Left hindlimb (tissue), 1 donor: ENCODE measurements around the gene CLDN16.

Experiments
- DNase-seq: peaks from one replicate; pipeline ENCODE4 v3.0.0-alpha.2; 2018

CLDN16 gene

DNA sequence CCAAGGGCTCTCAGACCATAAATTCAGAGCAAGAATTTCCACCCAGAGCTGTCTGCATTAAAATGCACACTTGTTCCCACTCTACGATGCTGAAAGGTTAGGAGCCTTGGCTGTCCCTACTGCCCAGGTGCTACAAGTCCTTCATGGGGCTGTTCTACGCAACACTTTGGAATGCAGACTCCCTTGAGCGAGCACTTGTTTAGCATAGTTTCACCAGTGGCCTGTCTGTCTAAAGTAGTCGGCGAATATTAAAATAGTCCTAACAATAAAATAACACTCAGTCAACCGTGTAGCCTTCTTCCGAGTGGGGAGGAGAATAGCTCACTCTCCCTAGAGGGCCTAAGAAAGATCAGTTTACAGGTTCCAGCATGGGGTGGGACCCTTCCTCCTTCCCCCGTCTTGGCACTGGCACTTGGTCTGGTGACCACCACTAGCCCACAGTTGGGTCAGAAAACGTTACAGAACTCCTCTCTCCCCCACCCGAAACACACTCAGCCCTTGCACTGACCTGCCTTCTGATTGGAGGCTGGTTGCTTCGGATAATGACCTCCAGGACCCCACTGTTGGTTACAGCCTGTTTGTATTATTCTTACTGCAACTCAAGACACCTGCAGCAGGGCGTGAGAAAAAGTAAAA, at the start of gene CLDN16:
CLDN16 (plus strand) TSS at position 586 of the 636 bp plus-strand sequence. CDS start 167 bp downstream, outside the sequence.
- no peak for DNase-seq

- DNase-seq: no peak
These were observed 49.2 kb upstream of the CLDN16 start for GRCh38 chr3:190338717-190339116.

DNA sequence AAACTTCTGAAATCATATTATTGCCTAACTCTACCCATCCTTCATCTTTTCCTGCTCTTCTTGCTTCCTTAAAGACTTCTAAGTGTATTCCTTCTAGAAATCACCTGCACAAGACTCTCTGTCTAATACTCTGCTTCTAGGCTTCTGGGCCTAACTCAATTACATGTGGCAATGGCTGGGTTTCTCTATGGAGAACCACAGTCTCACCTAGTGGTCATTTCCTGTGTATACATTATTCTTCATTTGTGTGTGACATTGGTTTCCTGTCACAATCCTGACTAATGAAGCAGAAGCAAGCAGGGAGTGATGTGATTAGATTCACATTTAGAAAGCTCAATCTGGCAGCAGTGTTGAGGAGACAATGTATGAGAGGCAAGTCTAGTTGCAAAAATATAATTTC, 48.8 kb upstream of the CLDN16 start:
- no peak for DNase-seq

DNA sequence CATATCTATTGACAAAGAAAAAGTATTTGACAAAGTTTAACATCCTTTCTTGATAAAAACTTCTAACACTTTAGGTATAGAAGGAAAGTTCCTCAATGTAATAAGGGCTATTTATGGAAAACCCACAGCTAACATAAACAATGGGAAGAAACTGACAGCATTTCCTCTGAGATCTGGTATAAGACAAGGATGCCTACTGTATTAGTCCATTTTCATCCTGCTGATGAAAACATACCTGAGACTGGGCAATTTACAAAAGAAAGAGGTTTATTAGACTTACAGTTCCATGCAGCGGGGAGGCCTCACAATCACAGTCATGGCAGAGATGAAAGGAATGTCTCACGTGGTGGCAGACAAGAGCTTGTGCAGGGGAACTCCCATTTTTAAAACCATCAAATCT, 47.9 kb upstream of the CLDN16 start:
- DNase-seq: no peak

DNA sequence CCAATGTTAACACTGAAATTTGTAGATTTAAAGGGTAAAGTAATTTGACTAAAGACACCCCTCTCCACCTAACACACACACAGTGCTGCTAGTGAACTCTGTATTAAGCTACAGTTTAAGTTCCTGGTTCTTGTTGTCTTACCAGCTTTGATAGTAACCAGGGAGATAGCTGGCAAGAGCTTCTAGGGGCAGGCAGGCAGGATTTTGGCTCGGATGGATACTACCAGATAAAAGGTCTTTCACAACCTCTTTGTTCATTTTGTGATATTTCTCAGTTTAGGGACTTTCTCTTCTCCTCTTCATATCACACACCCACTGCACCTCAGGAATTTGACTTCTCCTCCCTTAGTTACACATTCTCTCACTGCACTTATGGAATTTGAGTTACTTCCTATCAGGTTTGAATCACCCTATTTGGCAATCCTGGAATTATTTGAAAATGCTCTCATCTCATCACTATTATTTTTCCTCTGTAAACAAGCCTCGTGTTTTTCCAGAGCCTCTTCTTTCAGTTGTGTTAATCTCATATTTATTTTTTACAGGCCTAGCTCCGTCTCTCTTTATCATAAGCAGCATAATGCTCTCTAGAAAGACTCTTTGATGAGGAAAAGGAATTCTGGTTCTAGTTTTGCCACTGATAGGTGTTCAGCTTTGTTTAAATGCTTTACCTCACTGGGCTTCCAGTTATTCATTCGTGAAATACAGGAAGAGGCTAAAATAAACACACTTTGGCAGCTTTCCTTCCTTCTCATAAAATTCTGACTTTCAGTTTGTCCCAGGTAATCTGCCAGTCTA, 42.7 kb upstream of the CLDN16 start:
- DNase-seq: no peak

DNA sequence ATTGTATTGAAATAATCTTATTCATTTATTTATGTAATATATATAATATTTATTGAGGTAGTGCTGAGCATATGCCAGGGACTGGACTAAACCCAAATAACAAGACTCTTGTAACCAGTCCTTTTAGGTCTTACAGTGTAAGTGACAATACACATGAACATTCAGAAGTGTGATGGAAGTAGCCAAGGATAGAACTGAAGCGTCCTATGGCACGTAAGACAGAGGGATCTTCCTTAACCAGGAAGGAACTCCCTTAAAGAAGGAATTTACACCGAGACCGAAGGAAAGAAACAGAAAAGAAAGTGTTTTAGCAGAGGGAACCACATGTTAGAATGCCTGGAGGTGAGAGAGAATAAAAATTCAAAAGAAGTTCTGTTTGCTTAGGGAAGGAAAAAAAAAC, 42.1 kb upstream of the CLDN16 start:
- DNase-seq: no peak

DNA sequence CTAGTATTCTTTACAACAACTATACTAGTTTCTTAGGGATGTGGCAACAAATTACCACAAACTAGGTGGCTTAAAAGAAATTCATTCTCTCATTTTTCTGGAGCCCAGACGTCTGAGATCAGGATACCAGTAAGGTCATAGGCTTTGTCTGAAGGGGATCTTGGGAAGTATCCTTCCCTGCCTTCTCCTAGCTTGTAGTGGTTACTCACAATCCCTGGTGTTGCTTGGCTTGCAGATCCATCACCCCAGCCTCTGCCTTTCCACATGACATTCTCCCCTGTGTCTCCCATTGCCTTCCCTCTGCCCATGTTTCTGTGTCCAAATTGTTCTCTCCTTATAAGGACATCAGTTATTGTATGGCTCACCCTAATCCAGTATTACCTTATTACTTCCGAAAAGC, 41.4 kb upstream of the CLDN16 start:
- no peak for DNase-seq

DNA sequence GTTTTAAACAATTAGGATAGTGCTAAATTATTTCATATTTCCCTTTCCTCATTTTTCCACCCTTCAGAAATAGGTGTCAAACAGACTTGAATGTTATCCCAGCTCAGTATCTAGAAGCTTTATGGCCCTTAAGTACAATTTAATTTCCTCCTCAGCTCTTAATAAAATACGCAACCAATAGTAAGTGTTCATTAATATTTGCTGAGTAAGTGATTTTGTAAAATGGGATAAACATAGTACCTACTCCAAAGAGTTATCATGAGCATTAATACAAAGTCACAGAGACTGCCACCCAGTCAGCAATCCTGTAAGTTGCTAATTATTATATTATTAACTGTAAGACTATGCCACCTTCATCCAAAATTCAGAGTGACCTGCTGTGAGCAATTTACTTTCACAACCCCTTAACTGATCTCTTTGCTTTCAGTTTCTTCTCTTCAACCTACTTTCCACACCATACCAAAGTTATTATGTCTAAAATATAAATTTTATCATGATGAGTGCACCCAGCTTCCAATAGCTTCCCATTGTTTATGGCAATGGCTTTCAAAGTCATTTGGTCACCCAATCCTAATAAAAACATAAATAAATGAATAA, 35.0 kb upstream of the CLDN16 start:
- no peak for DNase-seq

DNA sequence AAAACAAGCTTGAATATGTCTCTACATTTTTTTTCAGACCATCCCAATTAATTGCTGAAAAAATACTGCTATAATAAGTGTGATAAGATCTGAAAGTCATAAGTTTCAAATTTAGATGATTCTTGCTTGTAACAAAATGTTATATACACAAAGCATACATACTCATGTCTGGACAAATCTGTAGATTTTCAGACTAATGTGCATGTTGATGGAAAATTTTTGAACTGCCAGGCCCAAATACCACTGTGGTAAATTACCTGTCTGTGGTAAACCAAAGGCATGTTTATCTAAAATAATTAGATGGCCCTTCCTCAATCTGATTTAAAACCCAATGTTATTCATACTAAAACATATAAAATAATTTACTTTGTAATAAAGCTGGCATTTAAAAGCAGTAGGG, 31.7 kb upstream of the CLDN16 start:
- DNase-seq: no peak

GRCh38 chr3:190357468-190357867, 30.5 kb upstream of the CLDN16 start:
- DNase-seq: no peak

GRCh38 chr3:190359813-190360212, 28.1 kb upstream of the CLDN16 start:
- DNase-seq: no peak

- DNase-seq: no peak
These were observed 27.7 kb upstream of the CLDN16 start for GRCh38 chr3:190360228-190360627.

DNA sequence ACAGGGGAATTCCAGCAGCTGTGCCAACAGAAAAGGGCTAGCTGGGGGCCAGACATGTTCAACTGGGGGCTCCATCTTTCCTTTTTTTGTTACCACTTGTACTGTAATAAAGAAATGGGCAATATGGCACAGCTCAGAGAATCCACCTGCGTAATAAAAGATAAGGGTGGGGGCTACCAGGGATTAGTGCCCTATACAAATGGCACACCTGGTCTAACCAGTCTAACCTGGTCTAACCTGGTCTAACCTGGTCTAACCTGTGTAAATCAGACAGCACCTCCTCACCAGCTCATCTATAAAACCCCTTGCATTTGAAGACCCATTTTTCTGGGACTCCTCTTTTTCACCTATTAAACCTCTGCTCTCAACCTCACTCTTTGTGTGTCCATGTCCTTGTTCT, 26.2 kb upstream of the CLDN16 start:
- no peak for DNase-seq

- no peak for DNase-seq
These were observed 25.7 kb upstream of the CLDN16 start for GRCh38 chr3:190362258-190362657.

DNA sequence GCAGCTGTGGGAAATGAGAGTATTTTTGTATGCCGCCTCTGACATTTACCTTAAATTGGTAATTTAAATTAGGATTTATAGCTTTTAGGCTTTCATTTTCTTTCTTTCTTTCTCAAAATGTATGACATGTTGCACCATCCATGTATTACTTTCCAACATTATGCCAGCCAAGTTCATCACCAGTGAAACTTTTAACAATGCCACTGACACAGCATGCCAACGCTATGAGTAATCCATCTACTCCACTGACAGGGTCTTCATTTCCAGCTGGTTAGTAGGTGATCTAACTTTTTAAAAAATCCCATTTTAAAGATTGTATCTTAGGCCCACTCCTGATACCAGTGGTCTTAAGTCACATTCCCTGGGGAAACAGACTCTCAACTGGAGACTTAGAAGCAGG, 21.8 kb upstream of the CLDN16 start:
- DNase-seq: no peak

DNA sequence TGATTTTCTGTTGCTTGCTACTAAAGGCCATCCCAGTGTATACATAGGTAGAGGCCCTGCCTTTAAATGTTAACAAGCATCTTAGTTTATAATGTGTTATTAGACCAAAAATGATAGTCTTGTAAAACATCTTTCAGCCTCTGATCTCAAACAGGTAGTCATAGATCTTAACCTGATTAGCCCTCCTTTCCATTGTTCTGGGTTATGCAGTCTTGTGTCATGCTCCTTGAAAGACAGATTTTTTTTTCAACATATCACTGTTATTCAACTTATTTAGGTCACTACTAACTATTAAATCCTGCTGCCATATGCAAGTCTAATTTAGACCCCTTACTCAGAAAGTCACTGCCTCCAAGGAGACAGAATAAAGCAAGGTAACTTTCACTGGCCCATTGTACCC, 19.1 kb upstream of the CLDN16 start:
- DNase-seq: no peak

GRCh38 chr3:190369668-190370295, 18.2 kb upstream of the CLDN16 start:
- DNase-seq: no peak

GRCh38 chr3:190370369-190370768, 17.6 kb upstream of the CLDN16 start:
- no peak for DNase-seq

DNA sequence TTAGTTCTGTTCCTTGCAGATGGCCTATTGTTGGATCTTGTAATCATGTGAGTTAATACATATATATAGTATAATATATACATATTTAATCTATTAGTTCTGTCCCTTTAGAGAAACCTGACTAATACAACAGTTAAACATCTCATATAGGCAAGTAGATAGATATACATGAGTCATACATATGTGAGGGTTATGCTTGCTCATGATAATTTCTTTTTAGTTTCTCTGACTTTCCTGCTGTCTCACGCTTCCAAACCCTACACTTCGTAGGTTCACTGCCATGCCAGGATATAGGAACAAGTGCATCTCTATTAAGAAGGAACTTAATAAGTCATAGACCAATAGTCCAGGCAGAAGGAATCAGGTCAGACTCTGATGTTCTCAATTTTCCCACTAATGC, 16.8 kb upstream of the CLDN16 start:
- no peak for DNase-seq

- no peak for DNase-seq
These were observed 12.7 kb upstream of the CLDN16 start for GRCh38 chr3:190375246-190375645.

- DNase-seq: no peak
These were observed 12.3 kb upstream of the CLDN16 start for GRCh38 chr3:190375671-190376070.

DNA sequence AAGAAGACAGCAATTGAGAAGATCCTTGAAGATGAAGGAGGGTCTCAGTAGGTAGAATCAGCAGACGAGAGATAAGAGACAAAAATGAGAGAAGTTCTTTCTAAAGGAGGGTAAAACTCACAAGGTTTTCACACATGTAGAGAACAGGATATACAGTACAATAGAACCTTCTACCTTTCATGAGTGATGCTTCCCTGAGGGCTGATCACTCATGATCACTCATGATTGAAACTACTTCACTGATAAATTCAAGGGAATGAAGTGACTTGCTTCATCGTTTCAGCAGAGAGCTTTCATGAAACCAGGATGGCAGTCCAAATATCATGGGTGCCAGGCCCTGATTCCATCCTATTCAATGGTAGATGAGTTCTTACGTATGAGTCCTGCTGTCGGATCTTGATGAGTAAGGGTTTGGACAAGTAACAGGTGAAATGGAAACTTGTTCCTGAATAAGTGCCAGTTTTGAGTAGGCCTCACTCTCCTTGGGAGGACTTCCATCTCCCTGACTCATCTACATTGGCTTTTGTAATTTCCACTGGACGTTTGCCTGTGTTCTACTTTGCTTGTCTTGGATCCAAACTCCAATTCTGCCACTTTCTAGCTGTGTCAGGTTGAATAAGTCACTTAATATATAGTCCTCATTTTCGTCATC, 9.6 kb upstream of the CLDN16 start:
- no peak for DNase-seq

DNA sequence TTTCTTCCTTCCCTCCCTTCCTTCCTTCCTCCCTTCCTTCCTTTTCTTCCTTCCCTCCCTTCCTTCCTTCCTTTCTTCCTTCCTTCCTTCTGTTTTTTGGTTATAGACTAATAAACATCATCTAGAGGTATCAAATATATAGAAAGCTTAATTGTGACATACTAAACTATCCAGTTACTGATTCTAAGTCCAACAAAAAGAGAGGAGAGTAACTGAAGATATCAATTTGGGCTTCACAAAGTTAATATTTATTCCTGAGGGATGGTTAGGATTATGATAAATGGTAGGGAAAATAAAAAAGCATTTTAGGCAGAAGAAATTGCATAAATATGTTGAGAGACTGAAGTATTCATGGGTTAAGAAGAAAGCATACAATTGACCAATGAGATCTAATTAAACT, 7.8 kb upstream of the CLDN16 start:
- DNase-seq: no peak
